ENCODE results near the gene GSS.

GRCh38 chr20:34947336-34947735 lies 8.3 kb downstream of the GSS start:
- TF ChIP-seq POLR2A (IDR thresholded peaks at IDR 0.05) (no peak), CTCF (IDR thresholded peaks at IDR 0.05) (no peak)

Measured in Peyer's patch (tissue), 4 donors.